HG03378 (cell line): ENCODE measurements around the gene PTGR2.
"Not testable (repeated sequence)": the region's sequence is repeated elsewhere in the genome, so short reads cannot be mapped to it uniquely, and the experiment has no call there.

Experiments used
- ATAC-seq: cut with Tn5 transposase; IDR thresholded peaks from one replicate; pipeline ENCODE4 v1.9.1; 2021; ENCODE audit warnings: mild to moderate bottlenecking, moderate library complexity; ENCODE audit not compliant: unreplicated experiment

PTGR2 gene

GRCh38 chr14:73886449-73887317 lies 35.1 kb downstream of the PTGR2 start, which contains the start of gene ZNF410:
TSS of gene ZNF410 (plus strand) at chr14:73886859. CDS start at chr14:73892176, 5,317 bp downstream.
- ATAC-seq: peak; percentile 75

- peak; percentile 8 for ATAC-seq
Measured at GRCh38 chr14:73887318-73887616, 35.6 kb downstream of the PTGR2 start.

DNA sequence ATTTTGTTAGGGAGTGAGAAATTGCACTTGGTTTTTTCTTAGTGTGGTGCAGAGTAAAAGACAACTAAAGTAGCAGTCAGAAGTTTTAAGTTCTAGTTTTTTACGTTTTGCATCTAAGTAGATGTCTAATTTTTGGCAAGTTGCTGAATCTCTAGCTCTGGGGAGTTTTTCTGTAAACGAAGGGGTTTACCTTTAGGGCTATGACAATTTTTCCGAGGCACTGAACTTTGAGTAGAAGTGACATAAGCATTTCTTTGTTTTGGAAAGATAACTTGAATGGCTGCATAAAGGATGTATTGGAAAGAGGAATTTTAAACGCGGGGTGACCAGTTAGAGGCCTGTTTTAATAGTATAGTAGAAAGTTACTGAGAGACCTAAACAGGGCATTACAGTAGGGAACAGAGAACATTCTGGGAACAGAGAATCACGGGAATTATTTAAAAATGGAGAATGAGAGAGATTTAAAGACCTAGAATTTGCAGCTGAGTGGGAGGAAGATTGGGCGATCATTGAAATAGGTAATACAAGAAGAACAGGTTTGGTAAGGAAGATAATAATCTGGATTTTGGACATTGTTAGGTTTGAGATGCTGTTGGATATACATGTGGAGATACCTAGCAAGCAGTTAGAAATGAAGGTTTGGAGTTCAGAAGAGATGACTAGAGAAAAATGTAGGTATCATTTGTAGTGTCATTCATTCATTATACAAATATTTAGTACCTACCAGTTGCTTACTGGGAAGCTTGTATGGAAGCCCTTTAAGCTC lies 36.2 kb downstream of the PTGR2 start:
- ATAC-seq: no peak

GRCh38 chr14:73888460-73888725 lies 36.8 kb downstream of the PTGR2 start:
- ATAC-seq: no peak

DNA sequence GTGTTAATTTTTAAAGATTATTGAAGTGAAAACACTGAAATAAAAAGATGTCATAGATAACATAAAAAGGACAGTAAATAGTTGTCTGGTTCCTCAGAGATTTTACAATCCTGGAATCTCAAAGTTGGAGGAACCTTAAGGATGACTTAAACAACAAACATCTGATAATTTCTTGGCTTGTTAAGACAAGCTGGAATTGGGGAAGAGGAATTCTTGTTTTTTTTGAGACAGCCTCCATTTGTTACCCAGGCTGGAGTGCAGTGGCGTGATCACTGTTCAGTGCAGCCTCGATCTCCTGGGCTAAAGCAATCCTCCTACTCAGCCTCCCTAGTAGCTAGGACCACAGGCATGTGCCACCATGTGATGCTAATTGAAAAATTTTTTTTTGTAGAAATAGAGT lies 37.3 kb downstream of the PTGR2 start:
- no peak for ATAC-seq

DNA sequence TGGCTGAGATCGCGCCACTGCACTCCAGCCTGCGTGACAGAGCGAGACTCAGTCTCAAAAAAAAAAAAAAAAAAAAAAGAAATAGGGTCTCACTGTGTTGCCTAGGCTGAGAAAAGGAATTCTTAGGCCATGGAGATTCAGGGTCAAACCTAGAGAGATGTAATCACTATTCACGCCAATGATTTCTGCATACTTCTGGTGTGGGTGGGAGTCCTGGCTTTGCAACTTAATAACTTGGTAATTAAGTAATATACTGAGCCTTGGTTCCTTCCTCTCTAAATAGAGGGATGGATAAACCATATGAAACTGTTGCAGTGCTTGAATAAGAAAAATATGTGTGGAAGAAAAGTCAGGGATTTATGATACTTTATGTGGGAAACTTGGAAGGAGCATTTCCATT lies 37.7 kb downstream of the PTGR2 start:
- no peak for ATAC-seq

DNA sequence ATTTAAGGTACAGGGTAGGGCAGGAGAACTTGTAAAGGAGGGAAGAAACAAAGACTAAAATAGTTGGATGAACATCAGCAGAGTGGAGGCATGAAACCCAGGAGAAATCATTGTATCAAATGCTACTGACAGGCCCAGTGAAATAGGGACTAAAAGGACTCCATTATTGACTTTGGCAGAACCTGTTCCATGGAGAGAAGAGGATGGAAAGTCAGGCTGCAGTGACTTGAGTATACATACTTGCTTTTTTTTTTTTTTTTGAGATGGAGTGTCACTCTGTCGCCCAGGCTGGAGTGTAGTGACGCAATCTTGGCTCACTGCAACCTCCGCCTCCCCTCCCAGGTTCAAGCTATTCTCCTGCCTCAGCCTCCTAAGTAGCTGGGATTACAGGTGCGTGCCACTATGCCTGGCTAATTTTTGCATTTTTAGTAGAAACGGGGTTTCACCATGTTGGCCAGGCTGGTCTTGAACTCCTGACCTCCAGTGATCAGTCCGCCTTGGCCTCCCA lies 42.6 kb downstream of the PTGR2 start:
- ATAC-seq: not testable (repeated sequence)

DNA sequence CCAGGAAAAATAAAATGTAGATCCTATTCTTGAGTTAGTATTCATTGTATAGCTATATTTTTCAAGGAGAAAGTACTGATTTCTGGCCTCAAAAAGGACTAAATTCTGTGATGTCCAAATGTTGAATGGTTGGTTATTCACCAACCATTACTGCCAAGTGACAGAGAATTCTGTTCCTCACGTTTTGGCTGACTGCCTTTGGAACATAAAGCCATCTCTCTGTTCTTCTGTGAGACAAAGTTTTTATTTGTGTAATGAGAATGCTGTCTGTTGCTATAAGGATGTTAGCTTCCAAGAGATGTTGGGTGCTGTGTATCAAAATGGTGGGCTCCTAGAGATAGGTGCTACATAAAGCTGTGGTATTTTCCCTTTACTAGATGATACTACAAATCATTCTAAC lies 44.3 kb downstream of the PTGR2 start:
- ATAC-seq: no peak

- ATAC-seq: no peak
Measured at GRCh38 chr14:73896521-73896920, 44.9 kb downstream of the PTGR2 start.

- ATAC-seq: no peak
Measured at GRCh38 chr14:73903028-73903427, 51.4 kb downstream of the PTGR2 start.

- ATAC-seq: no peak
Measured at GRCh38 chr14:73909681-73910080, 58.0 kb downstream of the PTGR2 start.

- no peak for ATAC-seq
Measured at GRCh38 chr14:73913256-73913655, 61.6 kb downstream of the PTGR2 start.

DNA sequence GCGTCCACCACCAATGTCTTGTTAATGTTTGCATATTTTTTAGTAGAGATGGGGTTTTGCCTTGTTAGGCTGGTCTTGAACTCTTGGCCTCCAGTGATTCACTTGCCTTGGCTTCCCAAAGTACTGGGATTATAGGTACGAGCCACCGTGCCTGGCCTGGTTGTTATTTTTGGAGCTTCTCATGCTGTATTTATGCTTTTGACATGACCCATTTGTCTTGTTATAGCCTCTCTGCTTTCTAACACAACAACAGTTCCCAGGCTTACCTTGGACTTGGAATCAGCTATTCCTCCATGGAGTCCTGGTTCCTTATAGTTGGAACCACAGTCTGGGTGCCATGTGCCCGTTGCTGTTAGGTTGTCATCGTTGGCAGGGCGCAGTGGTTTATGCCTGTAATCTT lies 64.7 kb downstream of the PTGR2 start:
- ATAC-seq: no peak

DNA sequence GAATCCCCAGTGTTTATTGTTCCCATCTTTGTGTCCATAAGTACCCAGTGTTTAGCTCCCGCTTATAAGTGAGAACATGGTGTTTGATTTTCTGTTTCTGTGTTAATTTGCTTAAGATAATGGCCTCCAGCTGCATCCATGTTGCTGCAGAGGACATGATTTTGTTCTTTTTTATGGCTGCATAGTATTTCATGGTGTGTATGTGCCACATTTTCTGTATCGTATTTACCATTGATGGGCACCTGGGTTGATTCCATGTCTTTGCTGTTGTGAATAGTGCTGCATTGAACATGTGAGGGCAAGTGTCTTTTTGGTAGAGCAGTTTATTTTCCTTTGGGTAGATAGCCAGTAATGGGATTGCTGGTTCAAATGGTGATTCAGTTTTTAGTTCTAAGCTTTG lies 67.8 kb downstream of the PTGR2 start:
- ATAC-seq: not testable (repeated sequence)

- ATAC-seq: no peak
Measured at GRCh38 chr14:73924337-73924736, 72.7 kb downstream of the PTGR2 start.
